Mucosa of gallbladder (tissue), 1 donor: ENCODE measurements around the gene HABP4. TPM values are rescaled to one million over a fixed set of nuclear protein-coding genes. Genes with fewer than 3 reads are reported as not detected.

Experiments
- DNase-seq: peaks from one replicate; pipeline ENCODE4 v3.0.0-alpha.2; 2020; ENCODE audit warnings: low spot score
- total RNA-seq: library from RNA; stranded (reverse); gene quantifications from one replicate; pipeline ENCODE4 v1.2.1, GENCODE V29; 2021
- donor health status: DM: no; HTN: no; CAD: no.

Gene HABP4
- total RNA-seq: 17.4 TPM

GRCh38 chr9:96449845-96450612 is at the start of gene HABP4:
Gene HABP4 (plus strand): TSS chr9:96450169. CDS start chr9:96450280, 111 bp downstream.
- DNase-seq: peak; percentile 96

DNA sequence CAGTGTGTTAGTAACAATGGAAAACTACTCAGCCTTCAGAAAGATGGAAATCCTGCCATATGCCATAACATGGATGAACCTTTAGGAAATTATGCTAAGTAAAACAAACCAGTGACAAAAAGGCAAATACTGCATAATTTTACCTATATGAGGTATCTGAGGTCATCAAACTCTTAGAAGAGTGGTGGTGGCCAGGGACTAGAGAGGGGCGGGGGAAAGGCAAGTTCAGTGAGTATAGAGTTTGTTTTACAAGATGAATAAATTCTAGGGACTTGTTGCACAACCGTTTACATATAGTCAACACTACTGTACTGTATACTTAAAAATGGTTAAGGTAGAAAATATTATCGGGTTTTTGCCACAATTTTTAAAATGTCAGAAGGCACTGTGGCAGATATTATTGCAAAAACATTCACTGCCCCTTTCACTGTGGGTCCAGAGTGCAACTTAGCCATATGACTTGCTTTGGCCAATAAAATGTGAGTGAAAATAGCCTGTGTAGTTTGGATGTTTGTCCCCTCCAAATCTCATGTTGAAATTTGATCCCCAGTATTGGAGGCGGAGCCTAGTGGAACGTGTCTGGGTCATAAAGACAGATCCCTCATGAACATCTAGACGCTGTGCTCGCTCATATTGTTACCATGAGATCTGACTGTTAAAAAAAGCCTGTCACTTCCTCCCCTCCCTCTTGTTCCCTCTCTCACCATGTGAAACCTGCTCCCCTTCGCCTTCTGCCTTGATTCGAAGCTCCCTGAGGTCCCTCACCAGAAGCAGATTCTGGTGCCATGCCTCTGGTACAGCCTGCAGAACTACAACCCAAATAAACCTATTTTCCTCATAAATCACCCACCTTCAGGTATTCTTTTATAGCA is 41.3 kb upstream of the HABP4 start:
- DNase-seq: no peak

GRCh38 chr9:96411129-96411838 is 38.7 kb upstream of the HABP4 start:
- no peak for DNase-seq

DNA sequence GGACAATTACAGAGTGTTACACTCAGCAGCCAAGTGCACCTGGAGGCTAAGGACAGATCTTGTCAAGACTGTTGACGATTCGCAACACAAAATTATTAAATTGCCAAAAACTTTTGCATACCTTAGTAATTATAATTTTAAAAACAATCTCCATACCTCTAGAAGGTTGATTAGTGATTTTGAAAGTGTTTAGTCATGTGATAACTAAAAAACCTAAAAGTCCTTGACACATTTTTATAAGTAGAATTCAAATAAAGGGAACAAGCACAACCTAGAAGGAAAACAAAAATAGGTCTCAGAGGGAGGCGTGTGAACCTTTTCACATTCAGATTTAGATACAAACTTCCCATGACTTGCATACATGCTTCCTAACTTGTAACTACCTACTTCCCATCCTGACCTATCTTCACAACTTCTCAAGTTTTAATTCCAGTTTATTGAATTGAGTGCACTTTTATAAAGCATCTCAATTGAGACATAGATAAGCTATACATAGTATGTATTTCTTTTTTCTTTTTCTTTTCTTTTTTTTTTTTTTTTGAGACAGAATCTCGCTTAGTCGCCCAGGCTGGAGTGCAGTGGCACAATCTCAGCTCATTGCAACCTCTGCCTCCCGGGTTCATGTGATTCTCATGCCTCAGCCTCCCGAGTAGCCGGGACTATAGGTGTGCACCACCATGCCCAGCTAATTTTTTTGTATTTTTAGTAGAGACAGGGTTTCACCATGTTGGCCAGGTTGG is 37.6 kb upstream of the HABP4 start:
- no peak for DNase-seq

- DNase-seq: no peak
These were observed 36.4 kb upstream of the HABP4 start for GRCh38 chr9:96413302-96414221.

- peak; percentile 89 for DNase-seq
These were observed 32.9 kb upstream of the HABP4 start for GRCh38 chr9:96417051-96417586.

DNA sequence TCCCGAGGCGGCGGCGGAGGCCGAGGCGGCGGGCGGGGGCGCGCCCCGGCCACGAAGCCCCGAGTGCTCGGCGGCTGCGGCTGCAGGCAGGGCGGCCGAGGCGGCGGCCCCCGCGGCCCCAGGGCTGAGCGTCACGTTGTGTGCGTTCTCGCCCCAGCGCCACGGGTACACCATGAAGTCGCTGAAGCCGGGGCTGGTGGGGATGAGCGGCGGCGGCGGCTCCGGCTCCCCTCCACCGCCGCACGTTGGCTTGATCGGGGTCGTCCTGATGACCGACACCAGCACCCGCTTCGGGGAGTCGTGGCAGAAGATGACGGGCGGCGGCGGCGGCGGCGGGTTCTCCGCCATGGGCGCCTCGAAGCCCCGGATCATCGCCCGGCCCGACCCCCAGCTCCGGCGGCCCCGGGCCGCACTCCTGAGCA is 32.3 kb upstream of the HABP4 start:
- no peak for DNase-seq

GRCh38 chr9:96418083-96418919 is 31.7 kb upstream of the HABP4 start, which contains the start of gene ZNF367:
Gene ZNF367 (minus strand): TSS chr9:96418370. CDS start chr9:96418032, 338 bp downstream.
- DNase-seq: peak; percentile 98

DNA sequence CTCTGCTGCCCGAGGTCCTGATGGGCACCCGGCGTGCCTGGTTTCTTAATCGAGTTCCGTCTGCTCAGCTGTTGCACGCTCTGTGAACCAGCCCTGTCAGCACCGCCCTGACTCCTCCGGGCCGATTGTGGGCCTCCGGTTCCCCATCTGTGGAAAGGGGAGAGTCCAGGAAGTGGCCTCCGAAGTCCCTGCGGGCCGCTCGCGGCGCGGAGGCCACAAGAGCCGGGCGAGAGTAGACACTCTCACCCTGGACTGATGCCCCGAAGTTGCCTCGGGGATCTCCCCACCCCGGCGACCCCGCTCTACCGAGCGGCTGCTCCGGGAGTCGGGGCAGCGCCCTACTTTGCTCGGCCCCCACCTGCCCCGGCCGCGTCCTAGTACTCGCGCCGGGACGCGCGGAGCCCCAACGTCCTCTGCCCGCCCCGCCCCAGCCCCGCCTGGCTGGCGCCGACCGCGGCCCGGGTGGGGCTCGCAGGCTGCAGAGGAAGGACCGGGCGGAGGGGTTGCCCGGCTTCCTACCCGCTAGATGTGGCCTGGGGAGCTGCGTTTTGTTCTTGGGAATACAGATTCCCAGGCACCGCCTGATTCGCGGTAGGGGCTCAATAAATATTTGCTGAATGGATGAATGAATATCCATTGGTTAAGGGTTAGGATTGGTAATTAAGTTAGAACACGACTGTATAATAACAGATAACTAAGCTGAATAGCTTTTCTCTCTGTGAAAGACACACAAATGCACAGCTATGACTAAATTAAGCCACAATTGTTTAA is 30.9 kb upstream of the HABP4 start:
- DNase-seq: peak; percentile 61

GRCh38 chr9:96419691-96419969 is 30.3 kb upstream of the HABP4 start:
- no peak for DNase-seq

- DNase-seq: peak; percentile 79
These were observed 29.3 kb upstream of the HABP4 start for GRCh38 chr9:96420468-96421219.

DNA sequence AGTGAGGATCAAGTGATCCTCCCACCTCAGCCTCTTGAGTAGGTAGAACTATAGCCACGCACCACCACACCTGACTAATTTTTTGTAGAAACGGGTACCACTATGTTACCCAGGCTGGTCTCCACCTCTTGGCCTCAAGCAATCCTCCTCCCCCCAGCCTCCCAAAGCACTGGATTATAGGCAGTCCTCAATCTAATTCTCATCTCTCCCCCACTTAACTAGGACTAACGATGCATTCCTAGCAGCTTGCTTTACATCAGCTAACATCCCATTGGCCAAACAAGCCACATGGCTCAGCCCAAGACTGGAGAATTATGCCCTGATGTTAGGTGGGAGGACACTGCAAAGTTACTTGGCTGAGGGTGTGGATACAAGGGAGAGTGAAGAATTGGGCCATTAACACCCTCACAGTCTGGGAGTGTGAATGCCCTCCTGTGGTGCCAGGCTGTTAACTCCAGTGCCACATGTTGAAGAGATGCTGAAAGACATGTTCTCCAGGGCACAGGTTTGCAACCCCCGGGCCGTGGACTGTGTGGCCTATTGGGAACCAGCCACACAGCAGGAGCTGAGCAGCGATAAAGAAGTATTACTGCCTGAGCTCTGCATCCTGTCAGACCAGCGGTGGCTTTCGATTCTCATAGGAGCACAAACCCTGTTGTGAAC is 26.5 kb upstream of the HABP4 start:
- no peak for DNase-seq

- DNase-seq: no peak
These were observed 26.0 kb upstream of the HABP4 start for GRCh38 chr9:96423985-96424336.

DNA sequence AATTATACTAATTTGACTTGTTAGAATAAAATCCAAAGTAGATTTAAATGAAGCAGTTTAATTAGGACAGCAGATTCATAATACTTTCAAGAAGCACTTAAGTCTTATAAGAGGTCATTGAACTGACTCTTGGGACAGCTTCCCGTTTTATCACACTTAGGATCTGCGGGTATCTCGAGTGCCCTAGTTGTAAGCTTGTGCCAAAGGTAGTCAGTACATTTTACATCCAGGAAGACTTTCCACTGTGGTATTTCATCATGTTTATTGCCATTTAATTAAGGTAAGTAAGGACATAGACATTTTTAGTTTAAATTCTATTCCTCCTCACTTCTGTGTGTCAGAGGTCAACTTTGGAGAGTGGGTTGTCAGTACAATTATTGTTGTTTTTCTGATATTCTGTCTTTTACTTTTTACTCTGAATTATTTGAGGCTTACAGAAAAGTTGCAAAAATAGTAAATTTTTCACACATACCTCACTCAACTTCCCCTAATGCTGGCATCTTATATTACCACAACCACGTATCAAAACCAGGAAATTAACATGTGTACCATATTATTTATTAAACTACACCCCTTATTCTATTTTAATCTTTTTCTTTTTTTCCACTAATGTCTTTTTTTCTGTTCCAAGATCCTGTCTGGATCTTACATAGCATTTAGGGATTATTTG is 24.3 kb upstream of the HABP4 start:
- no peak for DNase-seq

DNA sequence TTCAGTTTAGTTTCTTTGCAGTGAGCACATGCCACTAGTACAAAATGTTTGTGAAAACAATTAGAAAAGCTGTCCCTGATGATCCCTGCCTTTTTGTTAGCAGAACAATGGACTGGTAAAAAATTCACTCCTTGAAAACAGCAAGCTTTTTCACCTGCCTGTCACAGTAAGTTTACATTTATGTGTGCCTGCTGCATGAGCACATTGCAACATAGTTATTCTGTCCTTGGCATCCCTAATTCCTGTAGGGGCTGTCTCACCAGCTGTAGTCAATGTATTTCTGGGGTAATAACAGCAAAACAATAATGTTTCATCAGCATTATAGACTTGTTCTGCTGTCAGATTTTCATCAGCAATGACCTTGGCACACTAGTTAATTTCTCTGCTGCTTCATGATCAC is 20.2 kb upstream of the HABP4 start:
- no peak for DNase-seq

DNA sequence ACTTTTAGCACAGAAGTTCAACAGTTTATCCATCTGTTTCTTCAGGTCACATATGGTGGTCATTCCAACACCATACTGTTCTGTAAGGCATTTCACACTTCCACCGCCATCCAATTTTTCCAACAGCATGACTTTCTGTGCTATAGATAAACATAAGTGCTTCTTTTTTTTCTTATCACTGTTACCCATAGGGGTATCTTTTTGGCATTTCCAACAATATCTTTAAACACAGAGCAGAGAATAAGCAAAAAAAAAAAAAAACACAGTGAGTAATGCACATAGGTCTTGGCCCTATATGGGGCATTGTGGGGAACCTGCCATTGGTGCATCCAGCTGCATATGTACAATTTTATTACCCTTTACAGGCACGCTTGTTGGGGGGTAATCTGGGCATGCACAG is 19.6 kb upstream of the HABP4 start:
- DNase-seq: no peak

- no peak for DNase-seq
These were observed 14.6 kb upstream of the HABP4 start for GRCh38 chr9:96435345-96435744.
